ENCODE measurements around the gene TEKTIP1. TPM values are rescaled to one million over a fixed set of nuclear protein-coding genes. Genes with fewer than 3 reads are reported as not detected.

TEKTIP1 gene
- polyA plus RNA-seq, 1 experiment: not detected

GRCh38 chr19:3546119-3546518 is 7.1 kb downstream of the TEKTIP1 start:
- Histone ChIP-seq H3K4me3 (ENCODE audit: low read depth, low read length) (no peak overlapping the region), H3K27me3 (ENCODE audit: control insufficient read depth, insufficient read depth, low read length) (no peaks in the 10 kb centered on the region), H3K36me3 (ENCODE audit: control insufficient read depth, insufficient read depth, low read length) (peaks cover 26% of the 10 kb centered on the region)
- TF ChIP-seq CTCF (IDR thresholded peaks at IDR 0.05; ENCODE audit: insufficient read depth, low read depth, low read length): no peak
- ChIA-PET CTCF (interaction anchor here (0.6 to 5.5 kb wide), 13 partner anchors 9 to 217 kb away, joined by 3 to 57 read pairs (median 4); partner anchors contain the start of genes MFSD12 and TJP3), POLR2A (no interaction called here)
- no peak for DNase-seq (ENCODE audit: low read depth)

- ChIA-PET CTCF (interaction anchor here (0.6 to 5.5 kb wide), 9 partner anchors 9 to 157 kb away, joined by 3 to 57 read pairs (median 3); partner anchors contain the start of gene MFSD12), POLR2A (no interaction called here)
- no peaks in the 10 kb centered on the region for H3K27me3 ChIP-seq (ENCODE audit: control insufficient read depth, insufficient read depth, low read length)
- DNase-seq (ENCODE audit: low read depth): no peak
- peak; percentile 75 for TF ChIP-seq CTCF (IDR thresholded peaks at IDR 0.05; ENCODE audit: insufficient read depth, low read depth, low read length)
- H3K4me3 ChIP-seq (ENCODE audit: low read depth, low read length): no peak overlapping the region
- H3K36me3 ChIP-seq (ENCODE audit: control insufficient read depth, insufficient read depth, low read length): peaks cover 26% of the 10 kb centered on the region
Measured at GRCh38 chr19:3547301-3547731, 8.3 kb downstream of the TEKTIP1 start.

- Histone ChIP-seq H3K4me3 (ENCODE audit: low read depth, low read length) (no peak overlapping the region), H3K36me3 (ENCODE audit: control insufficient read depth, insufficient read depth, low read length) (peaks cover 26% of the 10 kb centered on the region), H3K27me3 (ENCODE audit: control insufficient read depth, insufficient read depth, low read length) (no peaks in the 10 kb centered on the region)
- ChIA-PET CTCF (interaction anchor here (0.6 to 5.5 kb wide), 9 partner anchors 8 to 156 kb away, joined by 3 to 57 read pairs (median 3); partner anchors contain the start of gene MFSD12), POLR2A (no interaction called here)
- TF ChIP-seq CTCF (IDR thresholded peaks at IDR 0.05; ENCODE audit: insufficient read depth, low read depth, low read length): no peak; the same call in 1 of the 2 replicates
- no peak for DNase-seq (ENCODE audit: low read depth)
Measured at GRCh38 chr19:3547767-3548282, 8.9 kb downstream of the TEKTIP1 start.

GRCh38 chr19:3548606-3549005 is 9.6 kb downstream of the TEKTIP1 start:
- no peak for DNase-seq (ENCODE audit: low read depth)
- no peak for TF ChIP-seq CTCF (IDR thresholded peaks at IDR 0.05; ENCODE audit: insufficient read depth, low read depth, low read length)
- H3K4me3 ChIP-seq (ENCODE audit: low read depth, low read length): no peak overlapping the region
- H3K27me3 ChIP-seq (ENCODE audit: control insufficient read depth, insufficient read depth, low read length): no peaks in the 10 kb centered on the region
- H3K36me3 ChIP-seq (ENCODE audit: control insufficient read depth, insufficient read depth, low read length): peaks cover 24% of the 10 kb centered on the region
- CTCF ChIA-PET: interaction anchor here (1.1 to 5.5 kb wide), 3 partner anchors 8 to 73 kb away, joined by 3 to 57 read pairs (median 4); partner anchors contain the start of gene MFSD12
- POLR2A ChIA-PET: no interaction called here

- no peak overlapping the region for H3K4me3 ChIP-seq (ENCODE audit: low read depth, low read length)
- peaks cover 17% of the 10 kb centered on the region for H3K36me3 ChIP-seq (ENCODE audit: control insufficient read depth, insufficient read depth, low read length)
- DNase-seq (ENCODE audit: low read depth): no peak
- CTCF ChIA-PET: interaction anchor here (0.9 kb wide), 1 partner anchor 162 kb away, joined by 4 read pairs; no protein-coding TSS in a partner anchor
- TF ChIP-seq CTCF (IDR thresholded peaks at IDR 0.05; ENCODE audit: insufficient read depth, low read depth, low read length): no peak
- no peaks in the 10 kb centered on the region for H3K27me3 ChIP-seq (ENCODE audit: control insufficient read depth, insufficient read depth, low read length)
- POLR2A ChIA-PET: no interaction called here
Measured at GRCh38 chr19:3549816-3550215, 10.8 kb downstream of the TEKTIP1 start.
